Measurements from ENCODE around the gene C3orf22.
"Not testable (repeated sequence)": the region's sequence is repeated elsewhere in the genome, so short reads cannot be mapped to it uniquely, and the experiment has no call there.

The C3orf22 gene, protein sequence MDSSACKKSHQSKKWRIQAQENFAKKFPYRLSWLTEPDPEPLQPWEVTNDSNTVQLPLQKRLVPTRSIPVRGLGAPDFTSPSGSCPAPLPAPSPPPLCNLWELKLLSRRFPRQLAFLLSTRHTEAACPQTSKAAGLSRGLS

DNA sequence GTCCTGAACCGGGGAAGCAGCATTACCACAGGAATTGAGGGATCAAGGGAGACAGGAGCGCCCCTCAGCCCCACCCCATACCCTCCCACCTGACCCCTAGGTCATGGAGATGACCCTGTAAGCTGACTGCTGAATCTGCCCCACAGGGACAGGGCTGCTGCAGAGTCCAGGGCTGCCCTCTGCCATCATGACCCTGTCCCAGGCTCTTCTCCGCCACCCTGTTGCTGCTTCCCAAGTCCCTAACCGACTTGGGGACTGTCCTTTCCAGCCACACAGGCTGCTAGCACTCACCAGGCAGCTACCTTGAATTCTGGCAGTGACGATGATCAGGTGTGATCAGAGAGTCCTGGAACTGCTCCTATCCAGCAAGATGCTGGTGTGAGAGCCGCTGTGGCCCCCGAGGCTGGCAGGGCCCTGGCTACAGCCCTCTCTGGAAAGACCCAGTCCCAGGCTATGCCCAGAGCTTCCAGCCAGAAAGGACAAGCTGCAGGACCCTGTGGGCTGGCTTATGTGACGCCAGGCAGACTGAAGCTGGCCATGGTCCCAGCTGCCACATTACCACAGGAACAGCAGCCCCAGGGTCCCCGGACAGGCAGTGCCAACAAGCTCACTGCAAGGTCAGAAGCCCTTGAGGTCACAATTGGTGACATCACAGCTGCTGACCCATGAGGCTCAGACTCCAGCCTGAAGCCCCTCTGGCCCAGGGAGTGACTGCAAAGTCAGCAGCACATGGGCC, at the start of gene C3orf22:
TSS of gene C3orf22 (minus strand) at position 597 of the 736 bp plus-strand sequence. CDS start 5,542 bp downstream, outside the sequence.
- no peak for DNase-seq

DNA sequence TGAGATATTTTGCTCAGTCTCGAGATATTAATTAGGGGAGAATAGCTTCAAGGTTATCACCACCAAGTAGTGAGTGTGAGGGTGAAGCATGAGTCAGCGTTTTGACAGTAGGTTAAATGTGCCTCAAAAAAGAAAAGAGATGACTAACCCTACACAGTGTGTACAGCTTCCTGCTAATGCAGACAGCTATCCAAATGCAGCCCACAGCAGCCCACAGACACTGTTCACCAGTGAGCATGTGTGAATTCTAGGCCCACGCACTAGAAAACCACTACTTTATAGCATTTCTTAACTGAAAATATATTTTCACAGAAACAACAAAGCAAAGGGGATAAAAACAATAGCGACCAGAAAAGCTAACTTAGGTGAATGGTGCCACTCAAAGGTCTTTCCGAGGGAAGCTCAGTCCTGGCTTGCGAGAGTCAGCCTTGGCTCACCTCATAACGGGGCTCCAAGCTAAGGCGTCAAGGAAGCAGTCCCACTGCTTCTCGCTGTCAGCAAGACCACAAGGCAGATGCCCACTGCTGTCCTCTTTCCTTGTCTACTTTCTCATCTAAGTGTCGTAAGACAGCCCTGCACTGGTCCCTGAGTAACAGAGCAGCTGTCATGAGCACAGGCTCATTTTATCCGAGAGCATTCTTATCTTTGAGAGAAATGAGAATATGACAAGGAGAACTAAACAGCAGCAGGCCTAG, 48.6 kb upstream of the C3orf22 start:
- DNase-seq, result no peak

DNA sequence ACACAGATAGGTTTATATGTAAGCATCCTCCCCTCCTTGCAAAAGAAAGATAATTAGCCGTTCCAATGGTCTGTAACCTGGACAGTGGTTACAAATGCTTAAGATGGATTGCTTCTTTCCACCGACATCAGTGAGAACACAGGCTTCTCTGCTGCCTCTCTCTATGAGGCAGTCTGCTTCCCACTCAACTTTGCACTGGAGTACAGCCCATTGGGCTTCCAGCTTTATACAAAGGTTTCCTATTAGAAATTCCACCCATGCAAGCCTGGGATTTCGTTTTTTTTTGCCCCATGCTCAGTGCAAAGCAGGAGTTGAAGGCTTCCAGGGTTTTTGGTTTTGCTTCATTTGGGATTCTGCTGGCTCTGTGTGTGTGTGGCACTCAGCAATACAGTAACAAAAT, 47.3 kb upstream of the C3orf22 start:
- DNase-seq, result no peak

DNA sequence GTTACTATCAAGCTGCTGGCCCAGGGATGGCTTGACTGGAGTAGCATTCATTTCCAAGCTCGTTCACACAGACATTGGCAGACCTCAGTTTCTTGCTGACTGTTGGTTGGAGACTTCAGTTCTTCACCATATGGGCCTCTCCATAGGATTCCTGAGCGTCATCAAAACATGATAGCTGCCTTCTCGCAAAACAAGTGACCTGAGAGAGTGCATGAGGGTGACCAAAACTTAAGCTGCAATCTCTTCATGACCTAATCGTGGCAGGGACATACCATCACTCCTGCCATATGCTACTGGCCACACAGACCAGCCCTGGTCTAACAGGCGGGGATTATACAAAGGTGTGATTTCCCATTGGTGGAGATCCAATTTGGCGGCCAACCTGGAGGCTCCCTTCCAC, 46.0 kb upstream of the C3orf22 start:
- DNase-seq, result no peak

DNA sequence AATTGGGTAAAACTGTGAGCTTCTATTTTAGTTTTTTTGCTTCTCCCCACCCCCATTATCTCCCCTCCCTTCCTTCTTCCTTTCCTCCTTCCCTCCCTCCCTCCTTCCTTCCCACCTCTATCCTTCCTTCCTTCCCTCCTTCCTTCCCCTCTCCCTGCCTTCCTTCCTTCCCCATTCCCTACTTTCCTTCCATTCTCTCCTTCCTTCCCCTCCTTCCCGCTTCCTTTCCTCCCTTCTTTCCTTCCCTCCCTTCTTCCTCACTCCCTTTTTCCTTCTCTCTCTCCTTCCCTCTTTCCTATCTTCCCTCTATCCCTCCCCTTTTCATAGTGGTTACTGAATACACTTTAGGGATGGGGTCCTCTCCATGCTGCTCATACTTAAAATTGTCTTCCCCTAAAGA, 40.4 kb upstream of the C3orf22 start:
- no peak for DNase-seq

DNA sequence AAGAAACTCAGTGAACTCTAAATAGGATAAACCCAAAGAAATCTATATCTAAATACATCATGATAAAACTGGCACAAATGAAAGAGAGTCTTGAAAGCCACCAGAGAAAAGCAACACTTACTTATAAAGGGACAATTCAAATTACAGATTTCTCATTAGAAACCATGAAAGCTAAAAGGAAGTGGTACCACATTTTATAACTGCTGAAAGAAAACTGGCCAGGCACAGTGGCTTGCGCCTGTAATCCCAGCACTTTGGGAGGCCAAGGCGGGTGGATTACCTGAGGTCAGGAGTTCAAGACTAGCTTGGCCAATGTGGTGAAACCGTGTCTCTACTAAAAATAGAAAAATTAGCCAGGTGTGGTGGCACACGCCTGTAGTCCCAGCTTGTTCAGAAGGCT, 36.7 kb upstream of the C3orf22 start:
- DNase-seq, result not testable (repeated sequence)

DNA sequence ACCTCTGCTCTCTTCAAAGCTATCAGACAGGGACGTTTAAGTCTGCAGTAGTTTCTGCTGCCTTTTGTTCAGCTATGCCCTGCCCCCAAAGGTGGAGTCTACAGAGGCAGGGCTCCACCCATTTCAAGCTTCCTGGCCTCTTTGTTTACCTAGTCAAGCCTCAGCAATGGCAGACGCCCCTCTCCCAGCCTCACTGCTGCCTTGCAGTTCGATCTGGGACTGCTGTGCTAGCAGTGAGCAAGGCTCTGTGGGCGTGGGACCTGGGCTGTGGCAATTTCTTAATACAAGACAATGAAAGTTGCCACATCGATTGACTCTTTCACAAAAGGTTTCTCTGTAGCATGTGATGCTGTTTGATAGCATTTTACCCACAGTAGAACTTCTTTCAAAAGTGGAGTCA, 32.8 kb upstream of the C3orf22 start:
- DNase-seq, result not testable (repeated sequence)

DNA sequence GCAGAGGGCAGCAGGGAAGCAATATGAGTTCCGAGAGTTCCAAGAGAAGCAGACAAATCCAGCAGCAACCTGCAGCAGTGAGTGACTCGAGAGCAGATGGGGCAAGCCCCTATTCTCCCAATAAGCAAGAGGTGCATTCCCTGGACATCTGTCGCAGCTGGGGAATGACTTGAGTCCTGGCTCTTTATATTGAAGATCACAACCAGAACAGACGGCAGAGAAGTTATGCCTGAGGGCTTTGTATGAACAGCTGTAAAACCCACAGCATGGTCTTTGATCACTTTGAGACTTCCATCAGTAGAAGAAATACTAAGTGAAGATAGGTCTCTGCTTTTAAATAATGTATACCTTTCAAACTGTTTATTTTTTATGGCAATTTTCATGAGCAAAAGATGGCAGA, 23.6 kb upstream of the C3orf22 start:
- DNase-seq, result no peak

DNA sequence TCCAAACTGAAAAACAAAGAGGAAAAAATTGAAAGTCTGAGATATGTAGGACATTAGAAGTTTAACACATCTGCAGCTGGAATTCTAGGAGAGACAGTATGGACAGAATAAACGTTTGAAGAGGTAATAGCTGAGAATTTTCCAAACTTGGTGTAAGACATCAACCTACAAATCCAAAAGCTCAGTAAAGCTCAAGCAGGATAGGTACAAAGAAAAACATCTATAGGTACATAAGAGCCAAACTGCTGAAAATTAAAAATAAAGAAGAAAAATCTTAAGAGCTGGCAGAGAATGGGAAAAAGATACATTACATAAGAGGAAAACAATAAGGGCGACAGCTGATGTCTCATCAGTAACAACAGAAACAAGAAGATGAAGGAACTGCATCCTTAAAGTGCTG, 22.8 kb upstream of the C3orf22 start:
- no peak for DNase-seq

DNA sequence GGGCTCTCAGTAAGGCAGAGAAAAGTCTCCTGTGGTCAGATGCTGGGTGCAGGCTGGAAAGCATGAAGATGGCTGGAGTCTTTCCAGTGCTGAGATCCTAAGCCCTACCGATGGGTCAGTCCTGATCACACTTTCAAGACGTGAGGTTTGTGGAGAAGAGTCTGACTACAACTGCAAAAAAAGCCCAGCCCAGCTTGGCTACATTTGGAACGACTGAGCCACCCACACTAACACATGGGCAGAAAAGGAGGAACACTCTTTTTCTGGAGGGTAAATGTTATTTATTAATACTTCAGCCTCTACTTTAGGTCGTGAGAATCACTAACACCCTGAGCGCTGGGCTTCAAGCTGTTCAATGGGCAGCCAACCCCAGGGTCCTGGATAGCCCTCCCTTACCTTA, 22.0 kb upstream of the C3orf22 start:
- DNase-seq, result no peak

DNA sequence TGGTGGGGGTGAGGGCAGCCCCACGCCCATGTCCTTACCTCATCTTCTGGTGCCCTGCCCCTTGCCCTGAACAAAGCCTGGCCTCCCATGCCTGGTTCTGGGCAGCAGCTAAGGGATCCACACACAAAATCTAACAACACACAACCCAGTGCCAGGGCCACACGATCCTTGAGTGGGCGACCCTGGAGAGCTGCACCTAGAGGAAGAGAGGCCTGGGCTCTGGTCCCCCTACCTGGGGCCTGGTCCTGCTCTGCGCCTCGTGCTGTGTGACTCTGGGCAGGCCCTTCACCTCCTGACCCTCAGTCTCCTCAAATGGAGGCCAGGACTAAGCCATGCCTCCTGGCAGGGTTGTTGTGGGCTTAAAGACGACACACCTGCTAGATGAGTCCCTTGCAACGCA, 20.0 kb upstream of the C3orf22 start:
- no peak for DNase-seq

DNA sequence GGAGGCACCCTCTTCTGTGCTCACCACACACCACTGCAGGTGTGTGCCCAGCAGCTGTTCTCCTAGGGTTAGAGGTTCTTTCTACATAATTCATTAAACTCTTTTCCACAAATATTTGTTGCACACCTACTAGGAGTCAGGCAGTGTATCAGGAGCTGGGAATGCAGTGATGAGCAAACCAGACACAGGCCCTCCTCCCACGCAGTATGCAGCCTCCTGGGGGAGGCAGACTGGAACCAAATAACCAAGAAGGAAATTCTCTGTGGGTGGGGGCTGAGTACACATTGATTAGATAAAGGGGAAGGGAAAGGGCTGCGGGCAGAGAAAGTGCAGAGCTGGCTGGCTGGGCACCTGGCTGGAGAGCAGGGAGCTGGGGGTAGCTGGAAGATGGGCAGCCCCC, 18.5 kb upstream of the C3orf22 start:
- no peak for DNase-seq

DNA sequence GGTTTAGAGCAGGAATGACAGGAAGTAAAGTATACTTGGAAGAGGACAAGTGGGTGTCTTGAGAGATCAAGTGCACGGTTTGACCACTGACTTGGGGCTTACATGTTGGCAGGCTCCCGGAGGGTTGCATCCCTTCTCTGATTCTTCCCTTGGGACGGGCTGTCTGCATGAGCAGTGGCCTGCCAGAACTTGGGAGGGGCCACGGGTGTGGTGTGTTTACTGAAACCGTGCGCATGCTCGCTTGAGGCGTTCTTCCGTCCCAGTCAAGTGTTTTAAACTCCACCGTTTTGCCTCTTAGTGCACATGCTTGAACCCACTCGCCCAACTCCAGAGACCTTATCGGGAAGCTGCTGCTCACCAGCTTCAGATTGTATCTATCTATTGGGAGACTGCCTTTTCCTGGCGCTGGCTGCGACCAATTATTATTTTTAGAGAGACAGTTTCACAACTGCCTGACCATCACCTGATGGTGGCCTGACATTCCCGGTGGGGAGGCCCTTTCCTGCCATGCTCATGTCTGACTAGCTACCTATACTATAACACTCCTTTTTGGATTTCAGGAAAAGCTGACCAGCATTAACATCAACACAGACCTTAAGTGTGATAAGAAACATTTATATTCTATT, 14.9 kb upstream of the C3orf22 start:
- no peak for DNase-seq

DNA sequence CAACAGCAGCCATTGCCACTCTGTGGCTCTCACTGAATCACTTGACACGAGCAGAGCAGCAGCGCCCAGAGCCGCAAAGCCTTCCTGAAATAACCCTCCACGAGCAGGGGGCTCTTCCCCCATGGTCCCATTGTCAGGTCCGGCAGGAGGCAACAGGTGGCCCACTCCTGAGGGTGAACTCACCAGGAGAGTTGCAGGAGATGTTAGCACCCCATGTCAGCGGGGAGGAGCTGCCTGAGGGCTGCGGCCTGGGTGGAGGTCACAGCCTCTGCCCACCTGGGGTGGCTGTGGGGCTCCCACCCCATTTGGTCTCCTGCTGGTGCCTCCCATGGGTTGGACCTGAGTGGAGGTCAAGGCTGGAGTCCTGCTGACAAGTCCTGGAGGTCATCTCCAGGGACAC, 12.3 kb upstream of the C3orf22 start:
- DNase-seq, result no peak

DNA sequence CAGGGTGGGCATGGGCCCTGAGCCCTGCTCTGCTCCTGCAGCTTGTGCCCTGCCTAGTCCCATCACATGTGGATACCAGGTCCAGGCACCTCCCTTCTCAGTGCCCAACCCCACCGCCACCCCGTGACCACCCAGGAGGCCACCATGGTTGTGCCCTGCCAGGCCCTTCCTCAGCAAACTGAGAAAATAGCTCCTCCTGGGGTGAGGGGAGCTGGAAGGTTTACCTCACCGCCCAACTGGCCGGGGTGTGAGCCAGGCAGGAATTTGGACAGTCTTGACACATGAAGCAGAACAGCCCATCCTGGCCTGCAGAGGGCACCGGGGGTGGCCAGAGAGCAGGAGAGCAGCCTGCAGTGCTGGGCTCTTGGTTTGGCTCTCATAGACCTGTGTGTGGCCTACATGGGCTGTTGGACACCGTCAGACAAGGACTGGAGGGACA, 11.4 kb upstream of the C3orf22 start:
- no peak for DNase-seq

DNA sequence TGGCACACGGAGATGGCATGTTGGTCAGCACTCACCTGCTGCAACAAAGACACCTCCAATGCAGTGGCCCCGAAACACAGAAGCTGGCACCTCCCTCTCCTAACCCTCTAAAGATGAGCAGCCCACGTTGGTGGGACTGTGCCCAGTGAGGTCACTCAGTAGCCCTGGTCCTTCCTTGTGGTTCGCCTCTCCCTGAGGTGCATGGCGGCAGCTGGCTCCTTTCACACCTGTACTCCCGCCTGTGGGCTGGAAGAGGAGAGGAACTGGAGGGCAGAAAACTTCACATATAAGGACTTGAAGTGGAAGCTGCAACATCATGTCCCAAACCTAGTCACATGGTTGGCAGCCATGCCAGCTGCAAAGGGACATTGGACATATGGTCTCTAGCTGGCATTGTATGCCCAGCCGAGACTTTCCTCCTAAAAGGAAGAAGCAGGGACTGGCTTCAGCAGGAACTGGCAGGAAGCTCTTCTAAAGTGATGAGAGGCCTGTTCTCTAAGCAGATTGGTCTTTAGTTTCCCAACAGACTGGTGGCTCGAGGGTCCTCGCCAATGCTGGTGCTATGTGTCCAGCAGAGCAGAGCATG, 10.8 kb upstream of the C3orf22 start:
- DNase-seq, result no peak

DNA sequence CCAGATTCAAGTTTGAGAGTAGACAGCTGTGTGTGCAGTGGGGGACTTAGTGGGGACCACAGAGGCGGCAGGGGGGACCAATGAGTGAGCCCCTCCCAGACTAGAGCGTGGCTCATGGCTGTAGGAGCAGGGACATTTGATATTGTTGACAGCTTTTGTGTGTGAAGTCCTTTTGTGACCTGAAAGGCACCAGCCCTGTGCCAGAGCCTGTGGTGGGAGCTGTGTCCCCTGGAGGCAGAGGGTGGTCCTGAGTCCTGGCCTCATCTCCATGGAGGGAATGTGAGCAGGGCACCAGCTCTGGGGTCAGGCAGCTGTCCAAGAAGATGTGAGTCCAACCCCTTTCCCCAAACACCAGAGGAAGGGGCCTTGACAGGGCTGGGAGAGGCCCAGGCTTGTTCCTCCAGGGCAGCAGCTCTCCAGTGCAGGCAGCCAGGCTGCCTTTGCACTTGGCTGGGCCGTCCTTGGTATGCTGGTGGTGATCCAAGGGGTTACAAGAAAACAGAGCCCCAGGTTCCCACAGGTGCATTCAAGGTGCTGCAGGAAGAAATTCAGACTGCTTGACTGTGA, 10.1 kb upstream of the C3orf22 start:
- no peak for DNase-seq

DNA sequence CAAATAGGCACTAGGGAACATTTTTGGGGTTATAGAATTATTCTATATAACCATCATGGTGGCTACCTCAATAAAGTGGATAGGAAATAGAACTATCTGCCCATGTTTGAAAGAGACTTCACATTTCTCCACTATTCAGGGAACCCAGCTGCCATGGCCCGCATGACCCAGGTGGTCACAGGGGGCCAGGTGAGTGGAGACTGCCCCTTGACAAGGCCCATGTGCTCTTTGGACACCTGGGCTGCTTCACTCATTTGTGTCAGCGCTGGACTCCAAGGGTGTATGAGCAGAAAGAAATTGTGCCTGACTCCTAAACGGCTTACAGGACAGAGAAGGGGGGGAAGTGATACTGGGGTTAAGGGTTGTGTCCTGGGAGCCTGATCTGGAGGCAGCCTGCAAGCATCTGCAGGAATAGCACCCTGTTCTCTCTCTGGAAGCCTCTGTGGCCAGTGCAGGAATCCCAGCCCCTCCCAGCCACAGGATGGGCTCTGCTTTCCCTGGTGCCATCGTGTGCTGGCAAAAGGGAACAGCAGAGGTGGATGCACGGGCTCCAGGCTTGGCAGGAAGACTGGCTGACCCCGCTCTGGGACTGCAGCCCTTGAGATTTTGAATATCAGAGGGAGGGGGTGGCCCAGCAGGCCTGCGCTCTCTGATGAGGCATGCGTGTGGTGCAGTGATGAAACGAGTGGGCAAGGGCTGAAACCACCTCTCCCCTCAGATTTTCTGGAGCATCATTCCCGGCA, 9.1 kb upstream of the C3orf22 start:
- DNase-seq, result no peak

DNA sequence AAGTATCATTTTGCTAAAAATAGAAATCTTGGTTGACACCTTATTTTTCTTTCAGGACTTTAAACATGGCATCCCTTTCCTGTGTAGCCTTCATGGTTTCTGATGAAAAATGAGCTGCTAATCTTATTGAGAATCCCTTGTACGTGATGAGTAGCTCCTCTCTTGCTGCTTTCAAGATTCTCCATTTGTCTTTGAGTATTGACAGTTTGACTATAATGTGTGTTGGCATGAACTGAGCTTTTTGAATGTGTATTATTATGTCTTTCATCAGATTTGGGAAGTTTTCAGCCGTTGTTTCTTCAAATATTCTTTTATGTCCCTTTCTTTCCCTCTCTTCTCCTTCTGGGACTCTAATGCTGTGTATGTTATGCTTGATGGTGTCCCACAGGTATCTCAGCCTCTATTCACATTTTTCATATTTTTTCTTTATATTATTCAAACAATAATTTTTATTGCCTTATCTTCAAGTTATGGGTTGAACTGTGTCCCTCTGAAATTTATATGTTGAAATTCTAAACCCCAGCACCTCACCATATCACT, 4.1 kb upstream of the C3orf22 start:
- DNase-seq, result no peak

DNA sequence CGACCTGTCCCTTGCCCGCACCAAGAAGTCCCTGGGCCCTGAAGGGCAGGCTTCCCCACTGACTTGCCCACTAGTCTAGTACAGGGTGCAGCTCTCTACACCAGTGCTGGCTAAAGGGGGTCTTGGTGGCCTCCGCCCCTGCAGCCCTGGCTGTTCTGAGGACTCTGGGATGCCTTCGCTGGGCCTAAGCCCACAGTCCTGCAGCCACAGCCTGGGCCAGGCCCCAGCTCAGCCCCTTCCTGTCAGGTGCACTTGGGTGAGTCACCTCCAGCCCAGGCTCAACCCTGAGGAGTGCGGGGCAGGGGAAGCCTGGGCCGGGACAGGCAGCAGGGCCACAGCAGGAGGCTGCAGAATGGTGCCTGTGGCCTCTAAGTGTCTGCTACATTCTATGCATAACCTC, 971 bp downstream of the C3orf22 start:
- no peak for DNase-seq

DNA sequence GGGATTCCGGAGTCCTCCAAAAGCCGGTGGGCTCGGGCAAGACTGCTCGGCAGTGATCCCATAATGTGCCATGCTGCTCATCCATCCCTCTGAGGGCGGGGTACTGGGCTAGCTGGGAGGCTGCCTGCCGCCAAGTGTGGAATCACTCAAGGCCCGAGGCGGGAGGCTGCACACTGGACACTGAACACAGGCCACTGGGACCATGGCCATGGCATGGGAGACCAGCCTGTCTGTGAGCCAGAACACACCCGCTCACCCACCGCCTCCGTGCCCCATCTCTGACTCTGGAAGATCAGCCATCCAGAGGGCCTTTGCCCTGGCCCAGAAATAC, 1.4 kb downstream of the C3orf22 start:
- DNase-seq, result no peak
